GM19438 (cell line): ENCODE measurements around the gene IL16.

Source experiments
- ATAC-seq: cut with Tn5 transposase; IDR thresholded peaks from one replicate; pipeline ENCODE4 v1.9.1; 2021; ENCODE audit warnings: low read depth; ENCODE audit not compliant: unreplicated experiment

IL16 gene

GRCh38 chr15:81304226-81304625, 107.5 kb downstream of the IL16 start:
- ATAC-seq: no peak

GRCh38 chr15:81308260-81308659, 111.6 kb downstream of the IL16 start:
- ATAC-seq: no peak

- ATAC-seq: no peak
Measured at GRCh38 chr15:81309647-81310450, 113.2 kb downstream of the IL16 start.

DNA sequence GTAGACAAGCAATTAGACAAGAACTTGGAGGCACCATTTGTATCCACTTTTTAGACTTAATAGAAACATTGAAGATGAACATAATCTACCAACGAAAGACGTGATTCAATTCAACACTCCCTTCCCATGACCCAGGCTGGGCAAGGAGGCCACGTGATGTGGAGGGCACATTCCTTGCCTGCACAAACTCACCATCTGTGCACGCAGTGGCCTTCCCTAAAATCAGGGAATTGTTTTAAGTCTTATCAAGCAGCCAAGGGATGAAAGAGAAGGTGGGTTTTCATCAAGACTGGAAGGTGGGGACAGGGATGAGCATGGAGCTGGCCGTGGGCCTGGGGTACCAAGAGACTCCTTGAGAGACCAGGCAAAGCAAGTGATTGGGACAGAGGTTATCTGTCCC, 113.8 kb downstream of the IL16 start:
- no peak for ATAC-seq

DNA sequence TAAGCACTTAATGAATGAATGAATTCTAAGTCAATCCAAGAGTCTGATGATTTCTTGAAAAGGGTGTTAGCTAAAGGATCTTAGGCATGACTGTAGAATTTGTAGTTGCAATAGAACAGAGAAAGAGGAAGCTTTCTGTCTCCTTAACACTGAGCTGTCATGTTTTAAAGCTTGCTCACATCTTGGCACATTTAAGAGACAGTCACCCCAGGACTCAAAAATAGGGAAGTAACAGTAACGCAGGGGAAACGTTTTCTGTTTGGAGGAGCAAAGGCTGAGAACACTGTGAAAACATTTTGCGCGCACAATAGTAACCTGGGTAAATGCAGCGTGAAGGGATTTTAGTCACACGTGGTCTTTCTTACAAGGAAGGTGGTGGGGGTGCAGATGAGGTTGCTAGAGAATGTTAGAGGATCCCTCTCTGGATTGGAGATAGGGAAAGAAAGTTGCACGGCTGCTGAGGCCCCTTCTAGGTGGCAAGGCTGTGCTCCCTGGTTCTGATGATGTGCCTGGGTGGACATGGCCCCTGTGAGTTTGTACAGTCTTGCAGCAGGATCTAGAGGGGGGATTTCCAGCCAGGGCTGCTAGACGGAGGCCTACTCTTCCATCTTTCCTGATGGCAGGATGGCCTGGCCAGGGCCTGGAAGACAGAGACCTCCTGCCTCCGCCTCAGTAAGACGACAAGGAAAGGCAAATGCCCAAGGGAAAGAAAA, 115.2 kb downstream of the IL16 start:
- no peak for ATAC-seq

DNA sequence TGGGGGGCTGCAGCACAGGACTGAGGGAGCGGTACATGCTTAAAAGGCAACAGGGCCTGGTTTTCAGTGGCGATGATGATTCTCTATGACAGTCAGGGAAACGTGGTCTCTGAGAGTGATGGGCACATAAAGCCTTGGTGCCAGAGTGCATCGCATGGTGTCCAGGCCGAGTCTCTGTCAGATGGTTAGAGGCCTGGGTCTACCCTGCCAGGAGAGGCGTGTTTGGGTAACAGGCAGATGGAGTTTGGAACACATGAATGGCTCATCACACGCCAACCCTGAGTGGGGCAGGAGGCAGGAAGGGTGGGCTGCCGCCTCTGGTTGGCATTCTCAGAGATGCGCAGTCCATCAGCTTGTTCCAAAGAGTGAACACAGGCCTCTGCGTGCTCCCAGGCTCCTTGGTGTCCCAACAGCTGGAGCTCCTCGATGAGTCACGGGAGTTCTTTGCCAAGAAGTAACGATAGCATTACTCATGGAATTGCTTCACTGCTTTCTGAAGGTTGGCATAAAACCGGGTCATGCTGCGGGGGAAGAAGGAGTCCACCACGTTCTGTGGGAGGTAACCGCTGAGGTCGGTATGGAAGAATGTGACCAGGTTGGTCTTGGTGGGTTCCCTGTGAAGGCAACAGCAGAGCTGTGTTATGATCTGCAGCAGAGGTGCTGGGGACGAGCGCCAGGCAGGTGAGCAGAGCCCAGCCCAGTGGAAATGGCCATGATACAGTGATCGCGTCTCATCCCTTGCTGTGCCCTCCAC, 116.3 kb downstream of the IL16 start:
- ATAC-seq: no peak

DNA sequence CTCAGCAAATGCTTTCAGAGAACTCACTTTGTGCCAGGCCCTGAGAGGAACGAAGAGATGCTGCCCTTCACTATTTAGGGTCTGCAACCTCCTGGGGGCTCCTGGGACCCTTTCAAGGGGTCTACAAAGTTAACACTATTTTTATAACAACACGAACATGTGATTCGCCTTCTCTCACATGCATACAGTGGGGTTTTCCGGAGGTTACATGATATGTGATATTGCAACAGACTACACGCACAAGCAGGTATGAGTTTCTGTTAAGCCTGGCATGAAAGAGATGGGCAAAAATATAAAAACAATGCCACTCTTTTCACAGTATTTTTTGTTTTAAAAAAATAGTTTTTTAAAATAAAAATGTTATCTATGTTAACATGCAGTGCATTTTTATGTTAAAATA, 117.0 kb downstream of the IL16 start:
- ATAC-seq: no peak

DNA sequence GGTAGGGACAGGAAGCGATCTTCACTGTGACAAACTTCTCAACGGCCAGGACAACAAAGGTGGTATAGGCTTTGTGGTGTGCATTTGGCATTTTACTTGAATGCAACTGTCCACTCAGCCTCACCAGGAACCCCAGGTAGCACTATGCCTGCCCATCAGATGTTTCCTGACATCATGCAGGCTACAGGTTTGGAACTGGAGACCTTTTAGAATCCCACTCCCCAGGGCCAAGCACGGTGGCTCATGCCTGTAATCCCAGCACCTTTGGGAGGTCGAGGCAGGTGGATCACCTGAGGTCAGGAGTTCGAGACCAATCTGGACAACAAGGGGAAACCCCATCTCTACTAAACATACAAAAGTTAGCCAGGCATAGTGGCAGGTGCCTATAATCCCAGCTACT, 117.7 kb downstream of the IL16 start:
- no peak for ATAC-seq

DNA sequence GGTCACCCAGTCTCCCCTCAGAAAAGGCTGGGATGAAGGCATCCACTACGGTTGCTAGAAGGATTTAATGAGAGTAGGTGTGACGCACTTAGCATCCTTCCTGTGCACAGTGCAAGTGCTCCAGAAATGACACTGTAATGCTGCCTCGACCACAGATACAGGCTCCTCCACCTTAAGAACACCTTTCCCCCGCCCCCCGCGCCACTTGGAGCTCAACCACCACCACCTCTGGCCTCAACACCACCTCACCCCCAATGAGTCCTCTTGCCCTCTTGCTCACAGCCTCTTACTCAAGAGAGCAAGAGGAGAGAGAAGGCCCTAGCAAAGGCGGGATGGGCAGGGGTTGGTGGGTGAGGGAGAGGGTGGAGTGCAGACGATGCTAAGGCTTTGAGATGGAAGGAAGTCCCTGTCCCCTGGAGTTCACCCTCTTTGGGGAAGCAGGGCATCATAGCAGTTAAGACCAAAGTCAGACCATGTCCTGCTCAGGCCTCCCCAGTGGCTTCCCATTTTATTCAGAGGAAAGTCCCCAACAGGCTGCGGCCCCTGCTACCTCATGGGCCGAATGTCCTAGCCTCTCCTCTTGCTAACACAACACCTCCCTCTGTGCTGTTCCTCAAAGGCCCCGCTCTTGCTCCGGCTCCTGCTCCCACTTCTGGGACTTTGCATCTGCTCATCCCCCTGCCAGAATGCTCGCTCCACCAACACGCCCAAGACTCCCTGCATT, 118.9 kb downstream of the IL16 start:
- ATAC-seq: no peak

GRCh38 chr15:81316267-81316666, 119.6 kb downstream of the IL16 start:
- no peak for ATAC-seq

DNA sequence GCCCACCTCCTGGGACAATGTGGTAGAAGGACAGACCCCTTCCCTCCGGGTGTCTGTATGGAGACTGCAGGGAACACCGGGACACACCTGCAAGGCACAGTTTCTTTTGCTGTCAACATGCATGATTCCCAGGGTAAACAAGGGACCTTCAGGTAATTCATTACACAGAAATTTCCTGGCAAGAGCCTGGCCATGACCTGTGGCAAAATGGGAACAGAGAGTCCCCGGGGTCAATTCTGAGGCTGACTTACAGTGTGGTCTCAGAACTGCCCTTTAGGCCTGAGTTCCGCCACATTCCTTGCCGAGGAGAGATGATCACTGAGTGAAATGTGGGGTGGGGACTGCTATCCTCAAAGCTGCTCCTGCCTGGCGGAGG, 121.0 kb downstream of the IL16 start:
- ATAC-seq: no peak

GRCh38 chr15:81321667-81322066, 125.0 kb downstream of the IL16 start:
- no peak for ATAC-seq

DNA sequence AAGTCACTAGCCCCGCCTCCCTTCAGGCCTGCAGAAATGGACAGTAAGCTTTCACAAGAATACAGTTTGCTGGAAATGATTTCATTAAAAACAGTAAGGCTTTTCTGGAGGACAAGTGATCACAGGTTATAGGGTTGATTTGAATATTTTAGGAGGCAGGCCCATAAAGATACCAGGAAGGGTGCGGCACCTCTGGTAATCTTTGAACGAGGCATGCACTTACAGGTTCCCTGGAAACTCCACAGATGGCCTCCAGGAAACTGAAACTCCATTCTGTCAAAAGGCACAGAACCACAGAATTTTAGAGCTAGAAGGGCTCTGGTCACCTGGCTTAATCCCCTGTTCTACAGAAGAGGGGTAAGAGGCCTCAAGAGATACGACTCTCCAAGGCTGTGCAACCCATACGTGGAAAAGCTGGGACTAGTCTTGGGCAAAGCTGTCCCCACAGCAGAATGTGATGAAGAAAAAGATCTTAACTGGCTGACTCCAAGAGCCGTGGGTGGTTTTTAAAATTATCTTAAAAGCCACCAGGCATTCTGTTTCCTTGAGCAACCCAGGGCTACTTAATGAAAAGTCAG, 126.1 kb downstream of the IL16 start:
- no peak for ATAC-seq

DNA sequence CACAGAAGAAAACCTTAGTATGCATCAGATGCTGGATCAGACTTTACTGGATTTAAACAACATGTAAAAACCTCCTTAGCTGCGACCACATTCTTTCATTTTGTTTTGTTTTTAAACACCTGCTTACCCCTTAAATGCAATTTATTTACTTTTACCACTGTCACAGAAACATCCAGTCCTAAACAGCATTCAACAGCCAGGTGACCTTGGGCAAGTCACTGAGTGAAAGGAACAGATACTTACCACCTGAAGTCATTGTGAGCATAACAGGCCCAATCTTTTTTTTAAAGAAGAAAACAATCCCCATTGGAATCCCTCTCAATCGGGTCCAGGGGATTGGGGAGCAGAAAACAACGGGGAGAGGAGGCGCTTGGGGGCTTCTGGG, 126.9 kb downstream of the IL16 start:
- peak; percentile 16 for ATAC-seq

- peak; percentile 98 for ATAC-seq
Measured at GRCh38 chr15:81323944-81324881, 127.5 kb downstream of the IL16 start, which contains the start of gene STARD5. Gene STARD5 (minus strand): TSS chr15:81324141. CDS start chr15:81324099, 42 bp downstream.

- no peak for ATAC-seq
Measured at GRCh38 chr15:81326466-81327212, 130.0 kb downstream of the IL16 start.

- ATAC-seq: no peak
Measured at GRCh38 chr15:81327516-81327915, 130.8 kb downstream of the IL16 start.

GRCh38 chr15:81329446-81329845, 132.8 kb downstream of the IL16 start:
- ATAC-seq: no peak
